H1 (cell line): ENCODE measurements around the gene KLHL35. TPM values are rescaled to one million over a fixed set of nuclear protein-coding genes. Genes with fewer than 3 reads are reported as not detected.

ENCODE experiments used
- CTCF ChIA-PET: fragments of 300-600 bp; sonication (Branson Sonifier 250); formaldehyde crosslinking; loops from one replicate; lab custom pipeline; 2021; ENCODE audit not compliant: partially characterized antibody; lab: Charles Lee
- POLR2A ChIA-PET: fragments of 300-600 bp; sonication (Branson Sonifier 250); formaldehyde crosslinking; loops from one replicate; lab custom pipeline; 2021; ENCODE audit warnings: inconsistent platforms; ENCODE audit not compliant: partially characterized antibody; lab: Charles Lee
- DNase-seq, 2 experiments: peaks; one replicate each; pipeline versions ENCODE4 v3.0.0 to v3.0.0-alpha.2; 2010 to 2022; ENCODE audit warnings: low spot score in 2 of 2, low read depth in 1 of 2, mixed read lengths in 1 of 2
- FAIRE-seq: peaks from 2 replicates; lab custom pipeline; 2011; peaks lifted over from hg19 to GRCh38; lab: Jason Lieb, UNC
- H2AFZ ChIP-seq: 2 replicates; pipeline ENCODE4 v1.8.1; 2012; ENCODE audit warnings: low read length, inconsistent platforms
- H2AK5ac ChIP-seq: 2 replicates; pipeline ENCODE4 v1.6.1; 2013; ENCODE audit warnings: low read depth, low read length
- H2BK120ac ChIP-seq: replicated peaks from 2 replicates; pipeline ENCODE3; 2013; ENCODE audit warnings: low read depth, low read length, inconsistent platforms
- H2BK12ac ChIP-seq: 2 replicates; pipeline ENCODE4 v1.6.1; 2013; ENCODE audit warnings: low read depth, low read length
- H2BK15ac ChIP-seq: 2 replicates; pipeline ENCODE4 v1.6.1; 2013; ENCODE audit warnings: low read length
- H2BK20ac ChIP-seq: 2 replicates; pipeline ENCODE4 v1.6.1; 2013; ENCODE audit warnings: low read length
- H2BK5ac ChIP-seq: 2 replicates; pipeline ENCODE4 v1.6.1; 2013; ENCODE audit warnings: low read depth, low read length
- H3K14ac ChIP-seq: 2 replicates; pipeline ENCODE4 v1.6.1; 2013; ENCODE audit warnings: inconsistent platforms; ENCODE audit not compliant: insufficient read length
- H3K18ac ChIP-seq: 2 replicates; pipeline ENCODE4 v1.6.1; 2013; ENCODE audit warnings: low read length; ENCODE audit errors: extremely low read depth
- H3K23ac ChIP-seq: 2 replicates; pipeline ENCODE4 v1.6.1; 2013; ENCODE audit warnings: inconsistent platforms; ENCODE audit not compliant: insufficient read length
- H3K23me2 ChIP-seq: 2 replicates; pipeline ENCODE4 v1.6.1; 2013; ENCODE audit warnings: low read depth, low read length
- H3K27ac ChIP-seq: 2 replicates; pipeline ENCODE4 v1.6.1; 2011; ENCODE audit warnings: low read depth, low read length, inconsistent platforms
- H3K27me3 ChIP-seq, 4 experiments: replicated peaks in 1 of 4; 1 replicate in 1 of 4; 2 replicates in 3 of 4; pipeline versions ENCODE4 v1.6.1 to v1.8.1; 2011 to 2013; ENCODE audit warnings: low read length in 3 of 4, mild to moderate bottlenecking in 3 of 4, inconsistent platforms in 2 of 4, mixed read lengths in 2 of 4, moderate library complexity in 1 of 4; ENCODE audit not compliant: control insufficient read depth in 3 of 4, insufficient read depth in 3 of 4; ENCODE audit errors: extremely low read depth in 1 of 4
- H3K36me3 ChIP-seq, 4 experiments: 2 replicates each; pipeline versions ENCODE4 v1.6.1 to v1.8.1; 2011 to 2013; ENCODE audit warnings: mild to moderate bottlenecking in 4 of 4, low read length in 3 of 4, moderate library complexity in 2 of 4, control low read depth in 1 of 4, inconsistent platforms in 1 of 4; ENCODE audit not compliant: insufficient read depth in 4 of 4, control insufficient read depth in 2 of 4
- H3K4ac ChIP-seq: replicated peaks from 2 replicates; pipeline ENCODE3; 2013; ENCODE audit warnings: low read length, low read depth, mixed read lengths, inconsistent platforms; ENCODE audit not compliant: insufficient read length
- H3K4me1 ChIP-seq, 4 experiments: replicated peaks in 1 of 4; 1 replicate in 1 of 4; 2 replicates in 3 of 4; pipeline versions ENCODE4 v1.6.1 to v1.8.1; 2011 to 2013; ENCODE audit warnings: low read length in 3 of 4, inconsistent platforms in 2 of 4, mixed read lengths in 1 of 4; ENCODE audit not compliant: insufficient read depth in 4 of 4, control insufficient read depth in 3 of 4
- H3K4me2 ChIP-seq, 2 experiments: 2 replicates each; pipeline versions ENCODE4 v1.6.1 to v1.8.1; 2011 to 2013; ENCODE audit warnings: low read depth in 2 of 2, low read length in 2 of 2, control low read depth in 1 of 2, inconsistent platforms in 1 of 2, mild to moderate bottlenecking in 1 of 2; ENCODE audit not compliant: insufficient read depth in 1 of 2
- H3K4me3 ChIP-seq, 4 experiments: fragments of 200-600, 300-600 bp in 1 of 4; sonication (generic), shearing (Covaris generic), sonication (Bioruptor Twin) in 1 of 4; 2 replicates each; pipeline versions ENCODE4 v1.5.1 to v1.8.1; 2011 to 2016; ENCODE audit warnings: low read length in 4 of 4, low read depth in 3 of 4, control low read depth in 2 of 4, inconsistent platforms in 2 of 4, mild to moderate bottlenecking in 2 of 4, mixed read lengths in 1 of 4, moderate library complexity in 1 of 4; ENCODE audit not compliant: insufficient read depth in 2 of 4; ENCODE audit errors: extremely low read depth in 1 of 4
- H3K56ac ChIP-seq: replicated peaks from 2 replicates; pipeline ENCODE3; 2013; ENCODE audit warnings: low read depth, mild to moderate bottlenecking, mixed read lengths, low read length, inconsistent platforms; ENCODE audit not compliant: insufficient read length
- H3K79me1 ChIP-seq: 2 replicates; pipeline ENCODE4 v1.6.1; 2013; ENCODE audit warnings: low read depth, low read length, control low read depth
- H3K79me2 ChIP-seq, 2 experiments: 2 replicates each; pipeline versions ENCODE4 v1.6.1 to v1.8.1; 2012 to 2013; ENCODE audit warnings: low read length in 2 of 2, mild to moderate bottlenecking in 2 of 2, inconsistent platforms in 1 of 2; ENCODE audit not compliant: insufficient read depth in 2 of 2, control insufficient read depth in 1 of 2
- H3K9ac ChIP-seq, 4 experiments: replicated peaks in 1 of 4; 1 replicate in 1 of 4; 2 replicates in 3 of 4; pipeline versions ENCODE4 v1.6.1 to v1.8.1; 2011 to 2013; ENCODE audit warnings: low read depth in 3 of 4, low read length in 3 of 4, control low read depth in 2 of 4, mild to moderate bottlenecking in 2 of 4, moderate library complexity in 2 of 4, inconsistent platforms in 1 of 4; ENCODE audit errors: extremely low read depth in 1 of 4
- H3K9me3 ChIP-seq, 2 experiments: 2 replicates each; pipeline versions ENCODE4 v1.6.1 to v1.8.1; 2012 to 2013; ENCODE audit warnings: mild to moderate bottlenecking in 2 of 2, moderate library complexity in 2 of 2, control low read depth in 1 of 2, inconsistent platforms in 1 of 2, low read depth in 1 of 2, low read length in 1 of 2, mixed read lengths in 1 of 2; ENCODE audit not compliant: insufficient read depth in 2 of 2
- H4K20me1 ChIP-seq, 2 experiments: replicated peaks in 1 of 2; 2 replicates each; pipeline versions ENCODE3 to v1.8.1; 2011 to 2013; ENCODE audit warnings: inconsistent platforms in 2 of 2, low read length in 2 of 2, mild to moderate bottlenecking in 1 of 2; ENCODE audit not compliant: insufficient read depth in 2 of 2, control insufficient read depth in 1 of 2
- H4K5ac ChIP-seq: 2 replicates; pipeline ENCODE4 v1.6.1; 2013; ENCODE audit warnings: low read length, low read depth, mixed read lengths, inconsistent platforms; ENCODE audit not compliant: insufficient read length
- H4K8ac ChIP-seq: 2 replicates; pipeline ENCODE4 v1.8.0; 2013; ENCODE audit warnings: mild to moderate bottlenecking, moderate library complexity, low read length, inconsistent platforms; ENCODE audit not compliant: insufficient read depth; ENCODE audit errors: extremely low read depth
- H4K91ac ChIP-seq: replicated peaks from 2 replicates; pipeline ENCODE3; 2013; ENCODE audit warnings: low read length, mixed read lengths, inconsistent platforms; ENCODE audit not compliant: insufficient read length
- BRCA1 ChIP-seq: IDR thresholded peaks from 2 replicates; pipeline ENCODE4 v1.6.1; 2012; ENCODE audit warnings: low read depth, low read length, improper control_type of control experiment
- E2F6 ChIP-seq: IDR thresholded peaks from 2 replicates; pipeline ENCODE4 v1.6.1; 2012; ENCODE audit warnings: inconsistent platforms
- EGR1 ChIP-seq: IDR thresholded peaks from 2 replicates; pipeline ENCODE4 v1.6.1; 2011; ENCODE audit warnings: low read depth, low read length, borderline replicate concordance
- EZH2 ChIP-seq: fragments of 200-600 bp; sonication (generic); IDR thresholded peaks from 2 replicates; pipeline ENCODE4 v1.7.1; 2012; ENCODE audit warnings: low read depth, mild to moderate bottlenecking, moderate library complexity, low read length, inconsistent platforms; ENCODE audit not compliant: severe bottlenecking
- GTF2F1 ChIP-seq: IDR thresholded peaks from 2 replicates; pipeline ENCODE4 v1.6.1; 2012; ENCODE audit warnings: low read depth, low read length, improper control_type of control experiment, borderline replicate concordance
- HDAC2 ChIP-seq, 2 experiments: fragments of 300-600 bp in 1 of 2; sonication (generic) in 1 of 2; IDR thresholded peaks; 2 replicates each; pipeline ENCODE4 v1.6.1; 2011 to 2012; ENCODE audit warnings: low read depth in 2 of 2, low read length in 2 of 2, mild to moderate bottlenecking in 2 of 2, moderate library complexity in 2 of 2, borderline replicate concordance in 1 of 2, inconsistent platforms in 1 of 2
- JUND ChIP-seq: IDR thresholded peaks from 2 replicates; pipeline ENCODE4 v1.6.1; 2011; ENCODE audit warnings: mild to moderate bottlenecking, improper control_type of control experiment, low read length
- KDM5A ChIP-seq: fragments of 200-600 bp; IDR thresholded peaks from 2 replicates; pipeline ENCODE4 v1.7.1; 2012; ENCODE audit warnings: mild to moderate bottlenecking, low read length, inconsistent platforms, mixed read lengths
- RAD21 ChIP-seq, 2 experiments: IDR thresholded peaks in 1 of 2; conservative IDR thresholded peaks in 1 of 2; 2 replicates each; pipeline ENCODE4 v1.6.1; 2011; ENCODE audit warnings: low read depth in 2 of 2, low read length in 2 of 2, improper control_type of control experiment in 1 of 2, inconsistent platforms in 1 of 2, mild to moderate bottlenecking in 1 of 2, moderate library complexity in 1 of 2
- SIX5 ChIP-seq: IDR thresholded peaks from 2 replicates; pipeline ENCODE4 v1.6.1; 2011; ENCODE audit warnings: mild to moderate bottlenecking, low read depth, low read length
- SP1 ChIP-seq: IDR thresholded peaks from 2 replicates; pipeline ENCODE4 v1.6.1; 2011; ENCODE audit warnings: low read depth, low read length
- TCF12 ChIP-seq: IDR thresholded peaks from 2 replicates; pipeline ENCODE4 v1.6.1; 2011; ENCODE audit warnings: low read depth, mild to moderate bottlenecking, low read length
- WGBS, 2 experiments: shearing (Covaris generic) in 1 of 2; methylation state at CpG; one replicate each; pipeline versions ENCODE4 v1.1.6 to v1.1.7; 2013 to 2015; ENCODE audit warnings: low lambda C conversion rate in 2 of 2, mixed read lengths in 2 of 2, inconsistent platforms in 1 of 2, low coverage in 1 of 2, missing lambda C conversion rate in 1 of 2; ENCODE audit not compliant: insufficient replicate concordance in 2 of 2, insufficient coverage in 1 of 2, insufficient read length in 1 of 2; ENCODE audit errors: extremely low coverage in 1 of 2, missing lambda C conversion rate in 1 of 2; 5-methylcytosine and 5-hydroxymethylcytosine counted together
- polyA plus RNA-seq, 7 experiments: library from polyadenylated mRNA; depleted of rRNA in 3 of 7; stranded (reverse) in 5 of 7; unstranded in 2 of 7; fragments of >200 nt in 5 of 7; fragments of 200-250 nt in 2 of 7; gene quantifications; 1 replicate in 5 of 7; 2 replicates in 1 of 7; 4 replicates in 1 of 7; pipeline versions ENCODE4 v1.2.1 to v1.2.3, GENCODE V29; 2011 to 2013; ENCODE audit warnings: missing spikeins in 2 of 7, mixed read lengths in 2 of 7
- total RNA-seq: library from RNA; stranded (reverse); fragmentation: NEBNext Ultra II Directional; extraction: Animal tissue kit (Norgen Biotek cat#: 25700); gene quantifications from 2 replicates; pipeline ENCODE4 v1.2.1, GENCODE V29; 2021

KLHL35 gene
- total and polyA plus RNA-seq, 2 of the 8 experiments (the other 6 are each of a cell fraction or from before 2014, with no cell fraction given), result 0.35 to 0.41 TPM

GRCh38 chr11:75429641-75429901 lies 3.4 kb downstream of the KLHL35 start:
- ChIA-PET POLR2A (interaction anchor here (0.8 to 27.9 kb wide), 4 partner anchors 9 to 168 kb away, joined by 3 to 570 read pairs (median 12); partner anchors contain the start of gene RPS3), CTCF (interaction anchor here (0.7 to 18.5 kb wide), 7 partner anchors 14 to 130 kb away, joined by 3 to 201 read pairs (median 4); partner anchors contain the start of gene GDPD5)
- peak overlapping the region; percentile 57; the same call in 1 of the 2 replicates for H3K18ac ChIP-seq
- 43% methylated on average over 7 of the region's 25 CpGs; no CpG with 5 or more reads in 1 of the 2 experiments for WGBS, 2 experiments
- peaks cover 9 to 19% of the 10 kb centered on the region in 2 experiments; a peak in 3 of 4 replicates for H3K9me3 ChIP-seq
- H2BK15ac ChIP-seq, result no peak overlapping the region
- peaks cover 0 to 25% (median 15%) of the 10 kb centered on the region in 4 experiments; a peak in 6 of 7 replicates for H3K4me1 ChIP-seq
- peaks cover 8% of the 10 kb centered on the region; the same call in 1 of the 2 replicates for H3K23me2 ChIP-seq
- H4K91ac ChIP-seq, result no peak overlapping the region
- H4K8ac ChIP-seq, result no peak overlapping the region
- H3K56ac ChIP-seq, result no peak overlapping the region
- no peak overlapping the region for H2AFZ ChIP-seq
- H2BK12ac ChIP-seq, result no peak overlapping the region
- H4K20me1 ChIP-seq, result peaks cover 3 to 5% of the 10 kb centered on the region in 2 experiments
- no peak overlapping the region for H3K4ac ChIP-seq
- no peak overlapping the region for H3K9ac ChIP-seq
- no peak overlapping the region for H2BK20ac ChIP-seq
- peak overlapping the region in 1 of 4 experiments; percentile 27; a peak in 3 of 8 replicates for H3K4me3 ChIP-seq
- no peak overlapping the region for H2AK5ac ChIP-seq
- no peak overlapping the region for H3K23ac ChIP-seq
- H2BK120ac ChIP-seq, result no peak overlapping the region
- H3K79me2 ChIP-seq, result no peaks in the 10 kb centered on the region
- DNase-seq, result no peak
- no peaks in the 10 kb centered on the region for H3K79me1 ChIP-seq
- peaks cover 0 to 17% (median 0%) of the 10 kb centered on the region in 4 experiments; a peak in 3 of 8 replicates for H3K36me3 ChIP-seq
- H3K27ac ChIP-seq, result no peak overlapping the region
- peaks cover 47 to 72% (median 62%) of the 10 kb centered on the region in 4 experiments for H3K27me3 ChIP-seq
- no peak overlapping the region for H4K5ac ChIP-seq
- H3K14ac ChIP-seq, result no peak overlapping the region
- H2BK5ac ChIP-seq, result no peak overlapping the region
- peak overlapping the region; percentile 48 to 60; a peak in 3 of 4 replicates for H3K4me2 ChIP-seq
- no peak for FAIRE-seq
- TF ChIP-seq GTF2F1 (no peak), E2F6 (peak; percentile 99), SP1 (no peak), TCF12 (no peak), HDAC2 (IDR thresholded peaks at IDR 0.05; ENCODE audit: borderline replicate concordance in 1 of 2, low read depth in 2 of 2, low read length in 2 of 2) (peak in 1 of 2 experiments; percentile 90; a peak in 2 of 4 replicates), RAD21 (IDR thresholded peaks at IDR 0.05 in 1 of 2, conservative IDR thresholded peaks at IDR 0.05 in 1 of 2; ENCODE audit: low read depth in 2 of 2, low read length in 2 of 2) (no peak), BRCA1 (no peak), KDM5A (no peak), SIX5 (no peak), EGR1 (peak; percentile 7; the same call in 1 of the 2 replicates), JUND (no peak), EZH2 (no peak)
